ENCODE measurements around the gene WDR43.

WDR43 gene

DNA sequence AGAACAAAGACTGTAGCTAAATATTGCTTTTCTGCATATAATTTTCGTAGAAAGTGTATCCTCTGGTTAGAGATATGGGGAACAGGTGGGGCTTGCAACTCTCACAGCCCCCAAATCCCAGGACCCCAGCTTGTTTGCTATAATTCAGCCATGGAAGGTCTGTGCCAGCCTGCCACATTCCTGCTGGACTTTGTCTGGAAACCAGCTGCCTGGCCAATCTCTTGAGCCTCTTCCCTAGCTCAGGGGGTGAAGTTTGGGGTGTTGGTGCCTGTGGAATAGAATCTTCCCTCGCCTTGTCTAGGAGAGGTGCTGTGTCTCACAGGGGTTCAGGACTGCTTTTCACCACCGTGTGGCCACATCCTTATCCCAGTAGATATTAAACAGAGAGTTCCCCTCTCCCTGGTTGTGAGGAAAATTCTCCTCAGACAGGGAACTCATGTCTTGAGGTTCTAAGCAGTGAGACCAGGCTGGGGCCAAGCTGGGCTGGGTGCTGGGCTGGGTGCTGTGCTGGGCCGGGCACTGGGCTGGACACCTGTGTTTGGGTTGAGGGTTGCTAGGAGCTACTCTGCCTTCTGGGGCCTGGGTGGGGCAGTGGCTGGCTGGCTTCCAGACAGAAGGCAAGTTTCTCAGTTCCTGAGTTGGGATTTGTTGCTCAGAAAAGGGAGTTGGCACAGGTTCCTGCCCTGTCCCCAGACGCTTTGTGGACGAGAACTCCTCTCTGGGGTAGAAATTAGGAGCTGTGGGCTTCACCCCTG is 98.9 kb downstream of the WDR43 start:
- DNase-seq (ENCODE audit: low read depth in 1 of 2, low spot score in 1 of 2), result no peak

DNA sequence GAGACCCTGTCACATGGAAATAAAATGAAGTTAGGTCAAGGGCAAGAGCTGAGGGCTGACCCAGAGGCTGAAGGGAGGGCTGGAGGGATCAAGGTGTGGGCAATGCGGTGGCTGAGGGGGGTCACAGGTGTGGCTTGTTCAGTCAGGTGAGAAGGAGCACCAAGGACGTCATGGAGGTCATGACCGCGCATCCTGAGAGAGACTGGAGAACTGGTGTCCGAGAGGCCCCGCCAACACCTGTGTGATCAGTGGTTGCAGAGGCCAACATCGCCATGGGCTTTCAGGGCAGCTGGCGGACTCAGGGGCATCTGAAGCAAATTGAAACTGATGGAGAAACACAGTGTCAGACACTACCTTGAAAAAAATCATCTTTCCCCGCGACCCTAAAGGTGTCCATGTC is 99.6 kb downstream of the WDR43 start:
- DNase-seq (ENCODE audit: low read depth in 1 of 2, low spot score in 1 of 2), result no peak

DNA sequence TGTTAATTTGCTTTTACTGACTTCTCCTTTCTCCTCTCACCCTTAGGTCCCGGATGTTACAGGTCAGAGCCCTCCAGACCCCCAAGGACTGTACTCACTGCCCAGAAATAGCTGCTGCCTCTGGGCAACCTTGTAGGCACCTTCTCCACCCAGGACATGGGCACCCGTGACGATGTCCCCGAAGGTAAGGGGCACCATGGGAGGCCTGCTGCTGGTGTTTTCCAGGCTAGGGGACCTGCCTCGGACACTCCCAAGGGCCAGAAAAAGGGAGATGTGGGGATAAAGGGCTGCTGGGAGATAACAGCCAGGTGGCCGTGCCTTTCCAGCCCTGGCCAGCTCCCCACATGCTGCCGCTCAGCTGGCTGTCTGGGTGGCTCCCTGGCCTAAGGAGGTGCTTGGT is 100.2 kb downstream of the WDR43 start:
- no peak for DNase-seq (ENCODE audit: low read depth in 1 of 2, low spot score in 1 of 2)

DNA sequence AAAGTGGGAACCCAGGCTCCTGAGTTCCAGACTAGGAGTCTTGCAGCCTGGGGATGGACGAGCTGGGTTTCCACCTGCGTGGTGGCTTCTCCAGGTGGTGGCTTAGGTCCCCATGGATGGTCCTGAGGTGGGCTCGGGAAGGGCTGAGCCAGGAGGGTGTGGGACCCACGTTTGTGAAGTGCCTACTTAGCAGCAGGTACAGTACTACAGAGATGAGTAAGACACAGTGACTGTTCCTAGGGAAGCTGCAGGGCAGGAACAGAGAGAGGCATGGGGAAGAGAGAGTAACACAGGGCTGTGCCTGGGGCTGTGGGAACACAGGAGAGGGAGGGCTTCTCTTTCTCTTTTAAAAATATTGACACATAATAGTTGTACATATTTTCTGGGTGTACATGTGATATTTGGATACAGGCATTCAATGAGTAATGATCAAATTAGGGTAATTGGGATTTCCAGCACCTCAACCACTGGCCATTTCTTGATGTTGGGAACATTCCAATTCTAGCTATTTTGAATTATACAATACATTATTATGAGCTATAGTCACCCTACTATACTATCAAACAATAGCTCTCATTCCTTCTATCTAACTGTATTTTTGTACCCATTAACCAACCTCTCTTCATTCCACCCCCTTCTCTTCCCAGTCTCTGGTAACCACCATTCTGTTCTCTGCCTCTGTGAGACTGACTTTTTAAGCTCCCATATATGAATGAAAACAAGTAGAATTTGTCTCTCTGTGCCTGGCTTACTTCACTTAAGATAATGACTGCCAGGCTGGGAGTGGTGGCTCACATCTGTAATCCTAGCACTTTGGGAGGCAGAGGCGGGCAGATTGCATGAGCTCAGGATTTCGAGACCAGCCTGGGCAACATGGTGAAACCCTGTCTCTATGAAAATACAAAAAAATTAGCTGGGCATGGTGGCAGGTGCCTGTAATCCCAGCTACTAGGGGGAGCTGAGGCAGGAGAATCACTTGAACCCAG is 101.6 kb downstream of the WDR43 start:
- DNase-seq (ENCODE audit: low read depth in 1 of 2, low spot score in 1 of 2), result no peak

DNA sequence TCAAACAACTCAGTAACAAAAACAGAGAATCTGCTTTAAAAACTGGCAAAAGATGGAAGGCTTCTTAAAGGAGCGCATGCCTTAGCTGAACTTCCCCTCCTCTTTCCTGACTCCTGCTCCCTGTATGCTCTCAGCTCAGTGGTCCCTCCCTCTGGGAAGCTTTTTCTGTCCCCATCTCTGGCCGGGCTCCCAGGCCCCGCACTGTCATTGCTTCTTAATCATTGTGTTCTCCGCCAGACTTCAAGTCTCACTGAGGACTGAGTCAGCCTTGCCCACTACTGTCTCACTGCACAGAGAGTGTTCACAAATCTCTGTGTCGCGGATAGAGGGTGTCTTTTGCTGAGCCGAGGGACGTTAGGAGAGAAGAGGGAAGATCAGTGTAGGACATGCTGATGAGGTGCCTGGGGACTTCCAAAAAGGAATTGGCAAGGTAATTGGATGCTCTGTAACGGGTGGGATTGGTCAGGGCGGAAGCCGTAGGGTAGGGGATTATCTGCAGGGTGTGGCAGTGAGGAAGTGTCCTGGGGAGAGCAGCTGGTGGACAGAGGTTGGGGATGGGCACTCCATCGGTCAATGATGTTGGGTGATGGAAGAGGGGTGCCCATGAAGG is 102.9 kb downstream of the WDR43 start:
- no peak for DNase-seq (ENCODE audit: low read depth in 1 of 2, low spot score in 1 of 2)
